Ureter (tissue), 1 donor: ENCODE results near the gene MASTL. TPM values are rescaled to one million over a fixed set of nuclear protein-coding genes. Genes with fewer than 3 reads are reported as not detected.
"Not testable (repeated sequence)": the region's sequence is repeated elsewhere in the genome, so short reads cannot be mapped to it uniquely, and the experiment has no call there.

Experiments used
- DNase-seq: peaks from one replicate; pipeline ENCODE4 v3.0.0-alpha.2; 2020; ENCODE audit warnings: low spot score
- total RNA-seq: library from RNA; stranded (reverse); gene quantifications from one replicate; pipeline ENCODE4 v1.2.4, GENCODE V29; 2023
- donor health status: DM: yes; HTN: yes; CAD: no.

The MASTL gene
- total RNA-seq: 12.6 TPM

GRCh38 chr10:27155066-27155754, at the start of gene MASTL:
Gene MASTL, plus strand, starts transcription at chr10:27155352. Its CDS starts 75 bp downstream, at chr10:27155427.
- DNase-seq: peak; percentile 94

GRCh38 chr10:27108165-27108564, 47.0 kb upstream of the MASTL start:
- no peak for DNase-seq

GRCh38 chr10:27134371-27134770, 20.8 kb upstream of the MASTL start:
- DNase-seq: no peak

- DNase-seq: no peak
Observed at GRCh38 chr10:27138277-27138676, 16.9 kb upstream of the MASTL start.

- DNase-seq: no peak
Observed at GRCh38 chr10:27143686-27144085, 11.5 kb upstream of the MASTL start.

- DNase-seq: no peak
Observed at GRCh38 chr10:27145937-27146336, 9.2 kb upstream of the MASTL start.

GRCh38 chr10:27147701-27148100, 7.5 kb upstream of the MASTL start:
- DNase-seq: no peak

- DNase-seq: no peak
Observed at GRCh38 chr10:27150261-27150660, 4.9 kb upstream of the MASTL start.

GRCh38 chr10:27152687-27153086, 2.5 kb upstream of the MASTL start:
- no peak for DNase-seq

GRCh38 chr10:27153329-27153728, 1.8 kb upstream of the MASTL start:
- no peak for DNase-seq

GRCh38 chr10:27153845-27154193, 1.3 kb upstream of the MASTL start:
- no peak for DNase-seq

GRCh38 chr10:27156566-27156965, 1.4 kb downstream of the MASTL start:
- not testable (repeated sequence) for DNase-seq

GRCh38 chr10:27157150-27157549, 2.0 kb downstream of the MASTL start:
- no peak for DNase-seq

- DNase-seq: no peak
Observed at GRCh38 chr10:27158421-27158820, 3.3 kb downstream of the MASTL start.

GRCh38 chr10:27169849-27170248, 14.7 kb downstream of the MASTL start:
- DNase-seq: no peak

- DNase-seq: no peak
Observed at GRCh38 chr10:27188259-27188658, 33.1 kb downstream of the MASTL start.

GRCh38 chr10:27188897-27189296, 33.7 kb downstream of the MASTL start:
- DNase-seq: no peak

- no peak for DNase-seq
Observed at GRCh38 chr10:27190508-27190907, 35.4 kb downstream of the MASTL start.

- no peak for DNase-seq
Observed at GRCh38 chr10:27192284-27192683, 37.1 kb downstream of the MASTL start.

GRCh38 chr10:27197980-27198620, 42.9 kb downstream of the MASTL start:
- no peak for DNase-seq

- DNase-seq: no peak
Observed at GRCh38 chr10:27203806-27204205, 48.7 kb downstream of the MASTL start.

GRCh38 chr10:27207350-27207749, 52.2 kb downstream of the MASTL start:
- no peak for DNase-seq

GRCh38 chr10:27223964-27224363, 68.8 kb downstream of the MASTL start:
- DNase-seq: no peak
